ENCODE data around the gene ARMC2.

DNA sequence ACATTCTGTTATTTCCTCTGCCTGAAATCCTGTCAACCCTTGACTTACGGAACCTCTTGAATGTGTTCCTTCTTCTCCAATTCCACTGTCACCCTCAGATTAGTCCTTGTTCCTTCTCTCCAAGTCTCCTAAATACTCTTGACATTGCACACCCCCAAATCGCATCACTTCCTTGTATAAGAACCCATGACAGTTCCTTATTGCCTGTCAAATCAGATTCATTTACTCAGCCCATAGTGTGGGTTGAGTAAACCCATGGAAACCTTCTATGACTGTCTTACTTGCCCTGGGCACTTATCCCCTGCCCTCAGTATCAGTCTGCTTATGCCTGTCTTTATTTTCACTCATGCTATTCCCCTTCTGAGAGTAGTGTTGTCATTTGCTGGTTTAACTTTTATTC, 40.5 kb downstream of the ARMC2 start:
- TF ChIP-seq EZH2phosphoT487 (IDR thresholded peaks at IDR 0.05; ENCODE audit: insufficient read depth, low read depth) (no peak), EZH2 (IDR thresholded peaks at IDR 0.05; ENCODE audit: insufficient read depth, poor library complexity, severe bottlenecking) (no peak)

Data from GM23248 (cell line).